K562 (cell line): Measurements from ENCODE around the gene RAD51D. TPM values are rescaled to one million over a fixed set of nuclear protein-coding genes. Genes with fewer than 3 reads are reported as not detected.

Experiments
- ARID2 ChIP-seq: fragments of 450-650 bp; IDR thresholded peaks from 2 replicates; pipeline ENCODE4 v1.6.1; 2017; ENCODE audit warnings: antibody characterized with exemption, mild to moderate bottlenecking
- CBX8 ChIP-seq: fragments of 200-600 bp; sonication (generic); IDR thresholded peaks from 2 replicates; pipeline ENCODE4 v1.6.1; 2012; ENCODE audit warnings: borderline replicate concordance, mixed run types, low read depth, mild to moderate bottlenecking, moderate library complexity, mixed read lengths, low read length, control low read depth, inconsistent platforms; ENCODE audit not compliant: poor library complexity, severe bottlenecking; ENCODE audit errors: extremely low read depth
- GTF2F1 ChIP-seq: IDR thresholded peaks from 2 replicates; pipeline ENCODE4 v1.6.1; 2011; ENCODE audit warnings: low read depth, low read length, improper control_type of control experiment
- HMGN3 ChIP-seq: IDR thresholded peaks from 2 replicates; pipeline ENCODE4 v1.6.1; 2011; ENCODE audit warnings: borderline replicate concordance, low read depth, mild to moderate bottlenecking, mixed read lengths, low read length; ENCODE audit not compliant: insufficient read length; ENCODE audit errors: extremely low read depth
- PURB ChIP-seq: sonication (generic); formaldehyde crosslinking; IDR thresholded peaks from 2 replicates; pipeline ENCODE4 v1.9.0; 2021; ENCODE audit warnings: low read depth, mild to moderate bottlenecking, missing genetic modification reagents
- RBBP5 ChIP-seq: fragments of 200-600 bp; sonication (generic); IDR thresholded peaks from 2 replicates; pipeline ENCODE4 v1.6.1; 2012; ENCODE audit warnings: borderline replicate concordance, mild to moderate bottlenecking, low read length, control low read depth, inconsistent platforms; ENCODE audit not compliant: insufficient read depth, poor library complexity, severe bottlenecking
- RBM14 ChIP-seq: fragments of 200-400 bp; formaldehyde crosslinking; IDR thresholded peaks from 2 replicates; pipeline ENCODE4 v1.6.1; 2018; ENCODE audit warnings: low read depth, mild to moderate bottlenecking, low read length, moderate library complexity, borderline replicate concordance; ENCODE audit not compliant: insufficient read depth
- SIN3B ChIP-seq: fragments of 450-650 bp; IDR thresholded peaks from 2 replicates; pipeline ENCODE4 v1.6.1; 2017; ENCODE audit warnings: low read depth, mild to moderate bottlenecking, moderate library complexity
- SMC3 ChIP-seq: conservative IDR thresholded peaks from 2 replicates; pipeline ENCODE4 v1.6.1; 2011; ENCODE audit warnings: low read depth, low read length, improper control_type of control experiment; ENCODE audit not compliant: insufficient read depth
- SOX6 ChIP-seq: fragments of 450-650 bp; IDR thresholded peaks from 2 replicates; pipeline ENCODE4 v1.6.1; 2014; ENCODE audit warnings: mild to moderate bottlenecking
- SUPT5H ChIP-seq: fragments of 450-650 bp; IDR thresholded peaks from 2 replicates; pipeline ENCODE4 v1.6.1; 2016
- ZNF134 ChIP-seq: fragments of 250-450 bp; sonication (Bioruptor Pico); conservative IDR thresholded peaks from 2 replicates; pipeline ENCODE4 v1.4.0; 2020
- ZNF384 ChIP-seq: IDR thresholded peaks from 2 replicates; pipeline ENCODE4 v1.6.1; 2012; ENCODE audit warnings: low read depth, low read length, improper control_type of control experiment
- polyA plus RNA-seq, 8 experiments: library from polyadenylated mRNA; depleted of rRNA in 4 of 8; stranded (reverse) in 5 of 8; unstranded in 3 of 8; fragments of >200 nt; fragmentation: Nextera tagmentation in 2 of 8; fragmentation: Illumina TruSeq in 1 of 8; extraction: Ambion mirVana in 2 of 8; extraction: Trizol in 1 of 8; gene quantifications; 2 replicates each; pipeline versions ENCODE4 v1.2.1 to v1.2.3, GENCODE V29; 2011 to 2014; ENCODE audit warnings: inconsistent platforms in 1 of 8, missing spikeins in 1 of 8
- total RNA-seq, 7 experiments: library from RNA; depleted of rRNA in 6 of 7; stranded (reverse); fragments of >200 nt in 6 of 7; fragmentation: Illumina TruSeq in 2 of 7; extraction: Trizol in 2 of 7; gene quantifications; 2 replicates each; pipeline versions ENCODE4 v1.2.1 to v1.2.3, GENCODE V29; 2011 to 2021; ENCODE audit warnings: low replicate concordance in 1 of 7
- TF ChIP-seq, protein P1 (sequence below): fragments of 450-650 bp; IDR thresholded peaks from 2 replicates; pipeline ENCODE4 v1.6.1; 2016; ENCODE audit warnings: low read depth
- TF ChIP-seq, protein P2 (sequence below): fragments of 450-650 bp; IDR thresholded peaks from one replicate; pipeline ENCODE4 v1.6.1; 2018; ENCODE audit warnings: mild to moderate bottlenecking, moderate library complexity; ENCODE audit not compliant: partially characterized antibody
- TF ChIP-seq, protein P3 (sequence below), 2 experiments: IDR thresholded peaks; 2 replicates each; pipeline ENCODE4 v1.6.1; 2011; ENCODE audit warnings: borderline replicate concordance in 1 of 2, control low read depth in 1 of 2, low read depth in 1 of 2, low read length in 1 of 2, mild to moderate bottlenecking in 1 of 2, mixed read lengths in 1 of 2, moderate library complexity in 1 of 2; ENCODE audit not compliant: insufficient read depth in 1 of 2, insufficient read length in 1 of 2, poor library complexity in 1 of 2, severe bottlenecking in 1 of 2; ENCODE audit errors: extremely low read depth in 1 of 2

The RAD51D gene
- total and polyA plus RNA-seq, 9 of the 15 experiments (the other 6 are each of a cell fraction or from before 2014, with no cell fraction given) = 2.2 to 16.9 (median 8.7) TPM

DNA sequence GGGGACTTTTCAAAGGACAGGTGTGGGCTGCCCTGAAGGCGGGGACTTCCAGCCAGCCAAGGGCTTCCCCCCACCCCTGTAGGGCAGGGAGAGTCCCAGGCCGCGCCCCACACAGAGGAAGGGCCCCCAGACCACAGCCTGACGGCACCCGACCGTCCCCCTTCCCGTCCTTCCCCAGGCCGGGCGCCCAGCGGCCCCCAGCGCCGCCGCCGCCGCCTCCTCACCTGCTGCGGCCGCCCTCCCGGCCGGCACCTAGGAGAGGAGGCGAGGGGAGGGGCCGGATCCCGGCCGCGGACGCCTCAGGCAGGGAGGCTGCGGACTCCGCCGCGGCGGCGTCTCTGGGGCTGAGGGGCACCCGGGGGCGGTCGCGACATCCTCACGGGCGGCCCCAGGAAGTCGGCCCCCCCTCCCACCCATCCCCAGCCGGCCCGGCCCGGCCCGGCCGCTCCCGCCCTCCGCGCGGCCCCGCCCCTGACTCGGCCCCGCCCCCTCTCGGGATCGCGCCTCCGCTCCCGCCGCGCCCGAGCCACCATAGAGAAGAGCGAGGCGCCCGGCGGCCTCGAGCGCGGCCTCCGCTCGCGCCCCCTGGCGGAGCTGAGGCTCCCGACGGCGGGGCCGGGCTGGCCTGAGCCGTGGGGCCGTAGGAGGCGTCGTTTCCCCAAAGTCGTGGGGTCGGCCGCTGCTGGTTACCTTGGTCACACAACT, 30.6 kb downstream of the RAD51D start (continued):
- TF ChIP-seq, protein P1, sequence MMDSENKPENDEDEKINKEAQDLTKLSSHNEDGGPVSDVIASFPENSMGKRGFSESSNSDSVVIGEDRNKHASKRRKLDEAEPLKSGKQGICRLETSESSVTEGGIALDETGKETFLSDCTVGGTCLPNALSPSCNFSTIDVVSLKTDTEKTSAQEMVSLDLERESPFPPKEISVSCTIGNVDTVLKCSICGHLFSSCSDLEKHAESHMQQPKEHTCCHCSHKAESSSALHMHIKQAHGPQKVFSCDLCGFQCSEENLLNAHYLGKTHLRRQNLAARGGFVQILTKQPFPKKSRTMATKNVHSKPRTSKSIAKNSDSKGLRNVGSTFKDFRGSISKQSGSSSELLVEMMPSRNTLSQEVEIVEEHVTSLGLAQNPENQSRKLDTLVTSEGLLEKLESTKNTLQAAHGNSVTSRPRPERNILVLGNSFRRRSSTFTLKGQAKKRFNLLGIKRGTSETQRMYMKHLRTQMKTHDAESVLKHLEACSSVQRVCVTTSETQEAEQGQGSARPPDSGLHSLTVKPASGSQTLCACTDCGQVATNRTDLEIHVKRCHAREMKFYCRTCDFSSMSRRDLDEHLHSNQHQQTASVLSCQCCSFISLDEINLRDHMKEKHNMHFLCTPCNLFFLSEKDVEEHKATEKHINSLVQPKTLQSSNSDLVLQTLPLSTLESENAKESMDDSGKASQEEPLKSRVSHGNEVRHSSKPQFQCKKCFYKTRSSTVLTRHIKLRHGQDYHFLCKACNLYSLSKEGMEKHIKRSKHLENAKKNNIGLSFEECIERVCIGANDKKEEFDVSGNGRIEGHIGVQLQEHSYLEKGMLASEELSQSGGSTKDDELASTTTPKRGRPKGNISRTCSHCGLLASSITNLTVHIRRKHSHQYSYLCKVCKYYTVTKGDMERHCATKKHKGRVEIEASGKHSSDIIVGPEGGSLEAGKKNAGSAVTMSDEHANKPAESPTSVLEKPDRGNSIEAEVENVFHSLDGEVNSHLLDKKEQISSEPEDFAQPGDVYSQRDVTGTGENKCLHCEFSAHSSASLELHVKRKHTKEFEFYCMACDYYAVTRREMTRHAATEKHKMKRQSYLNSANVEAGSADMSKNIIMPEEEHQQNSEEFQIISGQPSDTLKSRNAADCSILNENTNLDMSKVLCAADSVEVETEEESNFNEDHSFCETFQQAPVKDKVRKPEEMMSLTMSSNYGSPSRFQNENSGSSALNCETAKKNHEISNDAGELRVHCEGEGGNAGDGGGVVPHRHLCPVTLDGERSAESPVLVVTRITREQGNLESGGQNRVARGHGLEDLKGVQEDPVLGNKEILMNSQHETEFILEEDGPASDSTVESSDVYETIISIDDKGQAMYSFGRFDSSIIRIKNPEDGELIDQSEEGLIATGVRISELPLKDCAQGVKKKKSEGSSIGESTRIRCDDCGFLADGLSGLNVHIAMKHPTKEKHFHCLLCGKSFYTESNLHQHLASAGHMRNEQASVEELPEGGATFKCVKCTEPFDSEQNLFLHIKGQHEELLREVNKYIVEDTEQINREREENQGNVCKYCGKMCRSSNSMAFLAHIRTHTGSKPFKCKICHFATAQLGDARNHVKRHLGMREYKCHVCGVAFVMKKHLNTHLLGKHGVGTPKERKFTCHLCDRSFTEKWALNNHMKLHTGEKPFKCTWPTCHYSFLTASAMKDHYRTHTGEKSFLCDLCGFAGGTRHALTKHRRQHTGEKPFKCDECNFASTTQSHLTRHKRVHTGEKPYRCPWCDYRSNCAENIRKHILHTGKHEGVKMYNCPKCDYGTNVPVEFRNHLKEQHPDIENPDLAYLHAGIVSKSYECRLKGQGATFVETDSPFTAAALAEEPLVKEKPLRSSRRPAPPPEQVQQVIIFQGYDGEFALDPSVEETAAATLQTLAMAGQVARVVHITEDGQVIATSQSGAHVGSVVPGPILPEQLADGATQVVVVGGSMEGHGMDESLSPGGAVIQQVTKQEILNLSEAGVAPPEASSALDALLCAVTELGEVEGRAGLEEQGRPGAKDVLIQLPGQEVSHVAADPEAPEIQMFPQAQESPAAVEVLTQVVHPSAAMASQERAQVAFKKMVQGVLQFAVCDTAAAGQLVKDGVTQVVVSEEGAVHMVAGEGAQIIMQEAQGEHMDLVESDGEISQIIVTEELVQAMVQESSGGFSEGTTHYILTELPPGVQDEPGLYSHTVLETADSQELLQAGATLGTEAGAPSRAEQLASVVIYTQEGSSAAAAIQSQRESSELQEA = no peak
- TF ChIP-seq ZNF384 = peak; percentile 18; the same call in 1 of the 2 replicates
- TF ChIP-seq HMGN3 = peak; percentile 65
- TF ChIP-seq SUPT5H = no peak
- no peak for TF ChIP-seq ARID2
- TF ChIP-seq SIN3B = 0 out of 2 replicates have a peak, but pooled peaks have one; percentile 20
- TF ChIP-seq PURB (CRISPR knock-in tag) = no peak
- peak; percentile 65 for TF ChIP-seq RBBP5
- TF ChIP-seq GTF2F1 = no peak
- peak; percentile 63 for TF ChIP-seq SMC3
- 0 out of 2 replicates have a peak, but pooled peaks have one; percentile 11 for TF ChIP-seq SOX6
- peak; percentile 74; the same call in 1 of the 2 replicates for TF ChIP-seq ZNF134 (CRISPR knock-in tag)
- TF ChIP-seq, protein P2, sequence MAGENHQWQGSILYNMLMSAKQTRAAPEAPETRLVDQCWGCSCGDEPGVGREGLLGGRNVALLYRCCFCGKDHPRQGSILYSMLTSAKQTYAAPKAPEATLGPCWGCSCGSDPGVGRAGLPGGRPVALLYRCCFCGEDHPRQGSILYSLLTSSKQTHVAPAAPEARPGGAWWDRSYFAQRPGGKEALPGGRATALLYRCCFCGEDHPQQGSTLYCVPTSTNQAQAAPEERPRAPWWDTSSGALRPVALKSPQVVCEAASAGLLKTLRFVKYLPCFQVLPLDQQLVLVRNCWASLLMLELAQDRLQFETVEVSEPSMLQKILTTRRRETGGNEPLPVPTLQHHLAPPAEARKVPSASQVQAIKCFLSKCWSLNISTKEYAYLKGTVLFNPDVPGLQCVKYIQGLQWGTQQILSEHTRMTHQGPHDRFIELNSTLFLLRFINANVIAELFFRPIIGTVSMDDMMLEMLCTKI = no peak
- TF ChIP-seq CBX8 = no peak
- TF ChIP-seq, protein P3, sequence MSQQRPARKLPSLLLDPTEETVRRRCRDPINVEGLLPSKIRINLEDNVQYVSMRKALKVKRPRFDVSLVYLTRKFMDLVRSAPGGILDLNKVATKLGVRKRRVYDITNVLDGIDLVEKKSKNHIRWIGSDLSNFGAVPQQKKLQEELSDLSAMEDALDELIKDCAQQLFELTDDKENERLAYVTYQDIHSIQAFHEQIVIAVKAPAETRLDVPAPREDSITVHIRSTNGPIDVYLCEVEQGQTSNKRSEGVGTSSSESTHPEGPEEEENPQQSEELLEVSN (IDR thresholded peaks at IDR 0.05; ENCODE audit: borderline replicate concordance in 1 of 2, extremely low read depth in 1 of 2, insufficient read depth in 1 of 2, insufficient read length in 1 of 2, low read depth in 1 of 2, low read length in 1 of 2, poor library complexity in 1 of 2, severe bottlenecking in 1 of 2) = peak; percentile 74 to 91
- TF ChIP-seq RBM14 = no peak
